Activated CD8-positive, alpha-beta memory T cell treated with anti-CD3 and anti-CD28 coated beads for 4 hours (primary cell): ENCODE measurements around the gene MSN.

Experiments used
- DNase-seq, 2 donors: peaks; one replicate each; pipeline ENCODE4 v3.0.0-alpha.2; 2020; ENCODE audit warnings: low read depth in 2 of 2

The MSN gene

GRCh38 chrX:65673857-65674203 is 6.4 kb downstream of the MSN start:
- no peak for DNase-seq

- no peak for DNase-seq
These were observed 6.9 kb downstream of the MSN start for GRCh38 chrX:65674204-65674893.

DNA sequence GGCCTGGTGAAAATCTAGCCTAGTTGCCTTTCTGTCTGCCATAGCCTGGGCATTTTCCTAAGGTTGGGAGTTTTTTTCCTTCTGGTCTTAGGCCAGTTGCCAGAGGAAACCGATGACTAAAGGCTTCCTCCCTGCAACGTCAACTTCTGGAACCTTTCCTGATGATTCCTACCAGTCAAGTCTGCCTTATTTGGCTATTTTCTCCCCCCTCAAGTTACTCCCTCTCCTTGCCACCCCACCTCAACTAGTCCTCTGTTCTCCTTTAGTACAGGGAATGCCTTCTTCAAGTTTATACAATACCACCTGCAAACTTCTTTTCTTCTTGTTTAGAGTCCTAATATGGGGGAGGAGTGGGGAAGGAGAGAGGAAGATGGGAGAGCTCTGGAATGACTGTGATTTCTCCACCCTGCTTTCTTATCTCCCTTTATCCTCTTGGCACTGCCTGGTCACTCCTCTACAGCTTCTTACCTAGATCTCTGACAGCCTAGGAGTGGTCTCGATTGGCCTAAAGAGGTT is 10.6 kb downstream of the MSN start:
- no peak for DNase-seq

DNA sequence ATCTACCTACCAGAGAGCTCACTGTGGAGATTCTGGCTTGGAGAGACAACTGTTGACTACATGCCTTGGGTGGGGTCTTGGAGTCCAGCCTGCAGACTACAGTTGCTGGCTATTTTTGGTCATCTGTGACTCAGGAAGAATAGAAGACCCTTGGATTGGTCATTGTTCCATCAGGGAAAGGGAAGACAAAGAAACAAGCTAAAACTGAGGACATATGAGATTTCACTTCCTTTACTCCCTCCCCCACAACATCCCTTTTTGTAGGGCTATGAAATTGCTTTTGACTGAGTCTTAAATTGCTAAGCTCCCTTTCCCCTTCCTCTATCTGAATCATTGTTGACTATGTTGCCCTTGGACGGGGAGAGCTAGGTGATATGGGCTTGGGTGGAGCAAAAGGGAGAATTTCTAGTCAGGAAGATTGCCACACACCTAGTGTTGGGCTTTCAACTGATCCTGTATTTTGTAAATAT is 11.7 kb downstream of the MSN start:
- no peak for DNase-seq

DNA sequence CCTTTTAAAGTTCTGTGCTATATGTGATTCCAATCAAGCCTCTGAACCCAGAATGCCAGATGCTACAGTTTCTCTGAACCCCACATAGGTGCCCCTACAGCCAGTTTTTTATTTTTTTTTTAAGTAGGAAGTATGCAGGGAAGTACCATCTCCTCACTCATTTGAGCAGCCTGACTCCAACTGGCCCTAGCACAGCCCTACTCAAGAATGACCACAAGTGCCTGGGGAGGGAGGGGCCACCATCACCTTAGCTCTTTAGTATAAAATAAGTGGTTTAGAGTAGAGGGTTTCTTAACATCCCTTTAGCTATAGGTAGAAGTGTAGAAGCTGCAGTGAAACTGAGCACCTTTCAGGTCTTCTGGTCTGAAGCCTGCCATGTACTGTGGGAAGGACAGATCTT is 14.4 kb downstream of the MSN start:
- no peak for DNase-seq

GRCh38 chrX:65685112-65685511 is 17.7 kb downstream of the MSN start:
- no peak for DNase-seq

DNA sequence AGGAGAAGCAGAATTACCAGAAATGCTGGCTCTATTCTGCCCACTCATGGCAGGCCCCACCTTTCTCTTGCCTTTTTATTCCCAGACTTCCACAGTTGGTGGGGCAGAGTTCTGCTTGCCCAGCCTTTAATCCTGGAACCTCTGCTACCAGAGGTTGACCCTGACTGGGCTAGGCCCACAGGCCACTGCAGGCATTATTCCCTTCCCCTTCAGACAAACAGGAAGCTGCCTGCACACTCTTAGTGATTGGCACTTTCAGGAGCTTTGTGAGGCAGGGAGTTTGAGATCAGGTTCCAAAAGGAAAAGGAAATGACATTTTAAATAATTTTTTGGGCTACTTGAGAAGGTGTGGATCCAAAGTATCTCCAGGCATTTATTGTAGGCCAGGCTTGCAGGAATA is 18.8 kb downstream of the MSN start:
- DNase-seq = no peak

GRCh38 chrX:65687367-65687766 is 19.9 kb downstream of the MSN start:
- DNase-seq = no peak

DNA sequence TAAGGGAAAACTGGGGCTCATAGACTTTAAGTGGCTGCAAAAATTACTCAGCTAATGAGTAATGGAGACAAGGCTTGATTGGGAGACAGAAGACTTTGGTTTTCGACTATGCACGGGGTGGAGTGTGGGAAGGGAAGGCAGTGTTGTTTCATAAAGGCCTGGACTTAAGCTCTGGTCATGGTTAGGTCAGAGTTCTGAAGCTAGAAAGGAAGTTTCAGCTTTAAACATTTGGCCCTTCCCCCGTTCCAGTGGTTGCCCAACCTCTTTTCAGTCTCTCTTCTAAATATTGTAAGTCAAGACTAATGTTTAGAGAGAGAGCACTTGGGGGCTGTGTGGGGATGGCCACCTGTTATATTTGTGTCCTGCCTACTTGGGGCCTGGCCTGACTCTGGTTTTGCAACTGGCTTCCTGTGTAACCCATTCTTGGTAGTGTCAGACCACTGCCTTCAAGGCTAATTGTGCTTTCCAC is 21.0 kb downstream of the MSN start:
- DNase-seq = no peak

DNA sequence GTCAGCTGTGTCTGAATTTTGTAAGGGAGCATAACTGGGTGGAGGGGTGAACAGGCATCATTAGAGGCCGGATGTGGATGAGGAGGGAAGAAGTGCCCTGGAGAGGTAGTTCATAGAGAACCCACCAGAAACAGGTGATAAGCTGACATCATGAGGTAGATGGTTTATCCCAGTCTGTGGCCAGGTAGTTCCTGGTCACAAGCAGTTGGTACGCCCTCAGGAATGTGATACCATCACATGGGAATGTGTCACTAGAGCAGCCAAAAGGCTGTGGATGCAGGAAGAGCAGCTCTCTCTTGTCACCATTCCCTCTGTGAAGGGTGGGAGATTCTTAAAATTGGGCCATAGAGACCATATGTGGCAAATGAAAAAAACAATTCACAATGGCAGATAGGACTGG is 21.9 kb downstream of the MSN start:
- no peak for DNase-seq

- DNase-seq = no peak
These were observed 22.8 kb downstream of the MSN start for GRCh38 chrX:65690057-65690855.

DNA sequence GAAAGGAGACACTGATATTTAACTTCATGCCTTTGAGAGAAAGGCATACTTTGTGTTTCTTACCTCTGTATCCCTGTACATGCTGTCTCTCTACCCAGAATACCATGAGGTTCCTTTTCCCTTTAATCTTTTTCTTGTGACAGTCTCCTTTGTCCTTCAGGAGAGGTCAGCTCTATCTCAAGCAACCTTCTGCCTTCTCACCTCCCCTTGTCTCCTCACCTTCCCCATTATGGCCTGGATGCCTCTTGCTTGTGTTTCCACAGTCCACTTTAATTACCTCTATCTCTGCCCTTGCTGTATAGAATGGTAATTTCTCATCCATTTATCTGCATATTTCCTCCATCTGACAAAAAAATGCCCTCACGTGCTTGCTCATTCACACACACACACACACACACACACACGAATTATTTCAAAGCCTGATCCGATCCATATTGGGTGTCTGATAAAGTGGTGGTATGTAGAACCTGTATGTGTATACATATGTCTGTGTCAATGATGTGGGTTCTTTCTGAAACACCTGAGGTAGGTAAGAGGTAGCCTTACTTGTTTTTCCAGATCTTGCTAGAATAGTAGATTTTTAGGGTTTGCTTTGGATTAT is 28.5 kb downstream of the MSN start:
- DNase-seq = no peak

- DNase-seq = no peak
These were observed 29.2 kb downstream of the MSN start for GRCh38 chrX:65696613-65697012.

- DNase-seq = no peak
These were observed 29.8 kb downstream of the MSN start for GRCh38 chrX:65697211-65697641.

- peak; percentile 54 to 63 for DNase-seq
These were observed 30.7 kb downstream of the MSN start for GRCh38 chrX:65697915-65698796.

DNA sequence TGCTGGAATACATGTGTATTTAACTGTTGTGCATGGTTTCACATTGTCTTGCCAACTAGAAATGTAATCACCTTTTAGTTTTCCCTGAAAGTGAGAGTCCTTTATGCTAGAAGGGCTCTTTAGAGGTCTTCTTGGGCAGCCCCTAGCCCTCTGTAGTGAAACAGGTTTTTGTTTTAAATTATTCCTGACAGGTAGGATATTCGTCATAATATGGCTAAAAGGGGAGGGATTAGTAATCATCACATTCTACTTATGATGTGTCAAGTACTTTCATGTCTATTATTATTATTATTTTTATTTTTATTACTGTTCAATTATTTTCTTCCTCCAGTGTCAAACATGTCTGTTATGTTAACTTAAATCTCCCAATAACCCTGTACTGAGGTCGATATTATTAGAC is 35.5 kb downstream of the MSN start:
- no peak for DNase-seq

DNA sequence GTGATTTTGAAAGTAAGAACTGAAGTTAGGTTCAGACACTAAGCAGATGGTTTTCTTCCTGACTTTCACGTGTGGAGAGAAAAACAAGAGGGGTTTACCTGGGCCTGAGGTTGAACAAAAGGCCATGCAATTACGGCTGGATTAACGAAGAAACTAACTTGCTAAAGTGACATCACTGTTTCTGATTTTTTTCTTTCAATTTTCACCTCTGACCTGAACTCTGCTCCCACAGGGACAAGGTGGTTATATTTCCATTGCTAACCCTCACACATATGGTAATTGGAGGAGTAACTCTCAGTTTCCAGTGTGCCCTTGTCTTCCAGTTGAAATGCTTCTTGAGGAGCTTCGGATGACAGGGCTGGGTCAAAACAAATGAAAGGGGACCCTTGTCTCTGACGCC is 38.0 kb downstream of the MSN start:
- no peak for DNase-seq

DNA sequence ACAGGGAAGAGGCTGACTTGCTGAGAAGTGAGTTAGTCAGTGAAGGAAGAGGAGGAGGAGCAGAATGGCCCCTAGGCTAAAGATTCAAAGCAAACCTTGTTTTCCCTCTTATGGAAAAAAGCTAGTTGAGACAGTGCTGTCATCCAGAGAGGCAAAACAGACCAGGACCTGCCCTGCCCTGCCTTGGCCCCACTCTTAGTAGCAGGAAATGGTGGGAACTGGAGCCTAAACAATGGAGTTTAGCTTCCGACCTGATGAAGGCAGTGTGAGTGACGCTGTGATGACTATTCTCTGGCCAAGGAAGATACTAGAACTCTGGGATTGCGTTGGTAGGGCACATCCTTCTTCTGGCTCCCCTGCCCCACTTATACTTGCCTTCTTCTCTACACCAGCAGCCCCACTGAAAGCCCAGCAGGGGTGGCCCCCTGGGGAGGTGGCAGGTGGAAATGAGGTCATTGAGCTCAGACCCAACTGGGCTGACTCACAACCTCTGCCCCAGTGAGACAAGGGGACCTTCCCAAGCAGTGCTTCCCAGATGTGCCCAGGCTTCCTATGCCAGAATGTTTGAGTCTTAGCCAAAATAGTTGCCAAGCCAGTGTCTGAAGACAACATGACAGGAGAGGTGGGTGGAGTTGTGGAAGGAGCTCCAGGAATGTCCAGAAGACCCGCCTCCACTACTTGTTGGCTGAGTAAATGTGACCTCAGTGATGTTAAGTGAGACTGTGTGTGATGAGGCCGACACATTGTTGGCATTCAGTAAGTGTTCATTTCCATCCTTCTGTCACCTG is 38.8 kb downstream of the MSN start:
- DNase-seq = peak in 1 of 2 donors; percentile 24

- no peak for DNase-seq
These were observed 39.7 kb downstream of the MSN start for GRCh38 chrX:65707151-65707550.

GRCh38 chrX:65712005-65712806 is 44.8 kb downstream of the MSN start:
- DNase-seq = no peak
